ENCODE results near the gene KCNC1. TPM values are rescaled to one million over a fixed set of nuclear protein-coding genes. Genes with fewer than 3 reads are reported as not detected.

The KCNC1 gene
- total and polyA plus RNA-seq, 4 donors, result 0.54 TPM; not detected in 3

GRCh38 chr11:17687946-17688670 is 46.5 kb upstream of the KCNC1 start:
- no peaks in the 10 kb centered on the region for H3K36me3 ChIP-seq (ENCODE audit: control insufficient read depth in 4 of 4, insufficient read depth in 3 of 4, low read depth in 1 of 4, low read length in 3 of 4)
- no peak overlapping the region for H3K9ac ChIP-seq (ENCODE audit: low read depth in 1 of 2, low read length in 2 of 2)
- H3K27ac ChIP-seq (ENCODE audit: low read depth in 1 of 2, low read length in 2 of 2), result no peak overlapping the region
- peaks cover 0 to 8% (median 3%) of the 10 kb centered on the region in 4 donors for H3K27me3 ChIP-seq (ENCODE audit: control insufficient read depth in 4 of 4, insufficient read depth in 4 of 4, low read length in 3 of 4)
- no peaks in the 10 kb centered on the region for H3K4me1 ChIP-seq (ENCODE audit: control insufficient read depth in 4 of 4, insufficient read depth in 4 of 4, low read length in 3 of 4)
- 89% methylated on average over 18 of the region's 18 CpGs for WGBS
- no peak for DNase-seq (ENCODE audit: low spot score)
- no peaks in the 10 kb centered on the region for H3K9me3 ChIP-seq (ENCODE audit: control insufficient read depth in 4 of 4, low read length in 3 of 4)
- TF ChIP-seq CTCF (IDR thresholded peaks at IDR 0.05; ENCODE audit: low read depth, low read length, missing input control) (no peak), FOXA2 (IDR thresholded peaks at IDR 0.05) (no peak), TAF1 (conservative IDR thresholded peaks at IDR 0.05) (no peak)
- no peak overlapping the region for H3K4me3 ChIP-seq (ENCODE audit: low read depth in 1 of 3, low read length in 3 of 3)

- 54% methylated on average over 2 of the region's 2 CpGs for WGBS
- Histone ChIP-seq H3K27ac (ENCODE audit: low read depth in 1 of 2, low read length in 2 of 2) (no peak overlapping the region), H3K4me1 (ENCODE audit: control insufficient read depth in 4 of 4, insufficient read depth in 4 of 4, low read length in 3 of 4) (peaks cover 0 to 2% (median 0%) of the 10 kb centered on the region in 4 donors), H3K9ac (ENCODE audit: low read depth in 1 of 2, low read length in 2 of 2) (no peak overlapping the region), H3K9me3 (ENCODE audit: control insufficient read depth in 4 of 4, low read length in 3 of 4) (no peaks in the 10 kb centered on the region), H3K27me3 (ENCODE audit: control insufficient read depth in 4 of 4, insufficient read depth in 4 of 4, low read length in 3 of 4) (peaks cover 3 to 11% (median 6%) of the 10 kb centered on the region in 4 donors), H3K36me3 (ENCODE audit: control insufficient read depth in 4 of 4, insufficient read depth in 3 of 4, low read depth in 1 of 4, low read length in 3 of 4) (no peaks in the 10 kb centered on the region), H3K4me3 (ENCODE audit: low read depth in 1 of 3, low read length in 3 of 3) (no peak overlapping the region)
- TF ChIP-seq HNF4A (conservative IDR thresholded peaks at IDR 0.05) (no peak), REST (IDR thresholded peaks at IDR 0.05) (no peak), CTCF (IDR thresholded peaks at IDR 0.05; ENCODE audit: low read depth, low read length, missing input control) (no peak), RAD21 (IDR thresholded peaks at IDR 0.05) (no peak), ATF3 (IDR thresholded peaks at IDR 0.05) (no peak), MAX (IDR thresholded peaks at IDR 0.05) (no peak), NR2F2 (IDR thresholded peaks at IDR 0.05) (no peak), SP1 (IDR thresholded peaks at IDR 0.05) (no peak), RXRA (IDR thresholded peaks at IDR 0.05) (no peak), FOXA1 (IDR thresholded peaks at IDR 0.05) (no peak), GABPA (IDR thresholded peaks at IDR 0.05 in 1 of 2, conservative IDR thresholded peaks at IDR 0.05 in 1 of 2) (no peak)
- DNase-seq (ENCODE audit: low spot score), result no peak
These were observed 43.0 kb upstream of the KCNC1 start for GRCh38 chr11:17691550-17691949.
